Cardiac muscle cell (in vitro differentiated cells and primary cell): Measurements from ENCODE around the gene LHX4. TPM values are rescaled to one million over a fixed set of nuclear protein-coding genes. Genes with fewer than 3 reads are reported as not detected.

Experiments used
- DNase-seq, 2 donors: peaks; one replicate each; pipeline versions ENCODE4 v3.0.0 to v3.0.0-alpha.2; 2010 to 2017; ENCODE audit warnings: low read depth in 1 of 2, low spot score in 1 of 2
- H3K27ac ChIP-seq: fragments of 200-600 bp; sonication (generic); 2 replicates; pipeline ENCODE4 v1.5.1; 2016
- H3K27me3 ChIP-seq: fragments of 200-600 bp; sonication (generic); 2 replicates; pipeline ENCODE4 v1.6.0; 2016; ENCODE audit warnings: control low read depth
- H3K36me3 ChIP-seq: fragments of 200-600 bp; sonication (generic); 2 replicates; pipeline ENCODE4 v1.5.1; 2016; ENCODE audit warnings: control low read depth
- H3K4me1 ChIP-seq: fragments of 200-600 bp; sonication (generic); 2 replicates; pipeline ENCODE4 v1.8.1; 2017; ENCODE audit warnings: low read depth, mild to moderate bottlenecking, mixed run types
- H3K4me3 ChIP-seq: fragments of 200-600 bp; sonication (generic); 2 replicates; pipeline ENCODE4 v1.5.1; 2016; ENCODE audit warnings: mild to moderate bottlenecking
- H3K9me3 ChIP-seq: fragments of 200-600 bp; sonication (generic); 2 replicates; pipeline ENCODE4 v1.5.1; 2017; ENCODE audit warnings: low read depth, mild to moderate bottlenecking, control low read depth
- polyA plus RNA-seq: library from polyadenylated mRNA; unstranded; fragments of >200 nt; fragmentation: Nextera tagmentation; extraction: Ambion mirVana; gene quantifications from 2 replicates; pipeline ENCODE4 v1.2.1, GENCODE V29; 2016
- total RNA-seq: library from RNA; depleted of rRNA; stranded (reverse); fragments of >200 nt; gene quantifications from 2 replicates; pipeline ENCODE4 v1.2.3, GENCODE V29; 2016
- TF ChIP-seq, protein P1 (sequence below): IDR thresholded peaks from 2 replicates; pipeline ENCODE4 v1.5.1; 2012; ENCODE audit warnings: low read depth, mild to moderate bottlenecking, low read length

LHX4 gene
- total and polyA plus RNA-seq, 2 experiments from 2014 or later, result 0.20 TPM; not detected in 1

DNA sequence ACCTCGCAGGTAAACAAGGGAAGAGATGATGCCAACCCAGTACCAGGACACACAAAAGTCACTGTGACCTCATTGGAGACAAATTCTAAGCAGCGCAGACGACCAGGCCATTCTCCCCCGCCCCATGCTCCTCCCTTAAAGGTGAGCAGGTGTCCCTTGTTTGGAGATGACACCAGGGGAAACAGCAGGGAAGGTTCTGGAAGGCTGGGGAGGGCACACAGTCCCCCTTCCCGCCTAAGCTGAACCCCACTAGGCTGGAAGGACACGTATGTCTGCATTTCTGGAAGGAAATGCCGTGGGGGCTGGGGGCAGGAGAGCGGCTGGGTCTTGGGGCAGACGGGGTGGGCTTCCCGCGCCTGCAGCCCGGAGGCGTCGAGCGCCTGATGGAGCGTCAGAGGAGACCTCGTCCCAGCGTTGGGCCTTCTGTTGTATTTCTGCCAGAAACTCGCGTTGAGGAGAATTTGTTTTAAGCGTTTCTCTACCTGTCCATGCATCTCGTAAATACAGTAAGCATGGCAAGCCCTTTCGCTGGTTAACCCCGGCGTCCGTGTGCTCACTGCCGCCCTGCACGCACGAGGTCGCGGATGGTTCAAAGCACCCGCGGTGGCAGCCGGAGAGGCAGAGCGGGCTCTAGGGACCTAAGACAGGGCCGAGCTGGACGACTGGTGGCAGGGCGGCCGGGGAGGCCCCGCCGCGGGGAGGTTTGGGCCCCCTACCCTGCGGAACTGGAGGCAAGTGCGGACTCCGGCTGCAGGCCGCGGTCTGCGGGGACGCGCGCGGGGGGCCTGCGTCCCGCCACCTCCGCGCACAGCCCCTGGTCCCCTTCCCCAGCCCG is 1.2 kb upstream of the LHX4 start:
- no peak overlapping the region for H3K27ac ChIP-seq
- H3K4me3 ChIP-seq, result peak overlapping the region; percentile 44
- peak in 1 of 2 donors; percentile 23 for DNase-seq
- no peaks in the 10 kb centered on the region for H3K36me3 ChIP-seq
- H3K27me3 ChIP-seq, result peaks cover 100% of the 10 kb centered on the region
- no peaks in the 10 kb centered on the region for H3K9me3 ChIP-seq
- no peaks in the 10 kb centered on the region for H3K4me1 ChIP-seq
- TF ChIP-seq, protein P1, sequence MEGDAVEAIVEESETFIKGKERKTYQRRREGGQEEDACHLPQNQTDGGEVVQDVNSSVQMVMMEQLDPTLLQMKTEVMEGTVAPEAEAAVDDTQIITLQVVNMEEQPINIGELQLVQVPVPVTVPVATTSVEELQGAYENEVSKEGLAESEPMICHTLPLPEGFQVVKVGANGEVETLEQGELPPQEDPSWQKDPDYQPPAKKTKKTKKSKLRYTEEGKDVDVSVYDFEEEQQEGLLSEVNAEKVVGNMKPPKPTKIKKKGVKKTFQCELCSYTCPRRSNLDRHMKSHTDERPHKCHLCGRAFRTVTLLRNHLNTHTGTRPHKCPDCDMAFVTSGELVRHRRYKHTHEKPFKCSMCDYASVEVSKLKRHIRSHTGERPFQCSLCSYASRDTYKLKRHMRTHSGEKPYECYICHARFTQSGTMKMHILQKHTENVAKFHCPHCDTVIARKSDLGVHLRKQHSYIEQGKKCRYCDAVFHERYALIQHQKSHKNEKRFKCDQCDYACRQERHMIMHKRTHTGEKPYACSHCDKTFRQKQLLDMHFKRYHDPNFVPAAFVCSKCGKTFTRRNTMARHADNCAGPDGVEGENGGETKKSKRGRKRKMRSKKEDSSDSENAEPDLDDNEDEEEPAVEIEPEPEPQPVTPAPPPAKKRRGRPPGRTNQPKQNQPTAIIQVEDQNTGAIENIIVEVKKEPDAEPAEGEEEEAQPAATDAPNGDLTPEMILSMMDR, result no peak

DNA sequence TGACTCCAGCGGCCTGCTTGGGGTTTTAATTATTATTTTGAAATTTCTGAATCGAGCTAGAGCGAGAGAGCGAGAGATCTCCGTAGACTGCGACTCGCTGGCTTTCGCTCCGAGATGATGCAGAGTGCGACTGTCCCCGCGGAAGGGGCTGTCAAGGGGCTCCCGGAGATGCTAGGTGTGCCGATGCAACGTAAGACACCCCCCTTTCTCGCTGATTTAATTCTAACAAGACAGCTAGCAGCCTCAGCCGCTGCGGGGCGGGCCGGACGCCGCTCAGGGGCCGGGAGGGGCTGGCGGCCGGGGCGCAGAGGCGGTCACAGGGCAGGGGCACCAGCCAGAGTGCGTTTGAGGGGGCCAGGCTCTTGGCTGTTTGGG is 339 bp downstream of the LHX4 start:
- Histone ChIP-seq H3K9me3 (no peaks in the 10 kb centered on the region), H3K27ac (no peak overlapping the region), H3K4me3 (peak overlapping the region; percentile 44), H3K4me1 (no peaks in the 10 kb centered on the region), H3K27me3 (peaks cover 100% of the 10 kb centered on the region), H3K36me3 (no peaks in the 10 kb centered on the region)
- TF ChIP-seq, protein P1, result no peak
- no peak for DNase-seq

DNA sequence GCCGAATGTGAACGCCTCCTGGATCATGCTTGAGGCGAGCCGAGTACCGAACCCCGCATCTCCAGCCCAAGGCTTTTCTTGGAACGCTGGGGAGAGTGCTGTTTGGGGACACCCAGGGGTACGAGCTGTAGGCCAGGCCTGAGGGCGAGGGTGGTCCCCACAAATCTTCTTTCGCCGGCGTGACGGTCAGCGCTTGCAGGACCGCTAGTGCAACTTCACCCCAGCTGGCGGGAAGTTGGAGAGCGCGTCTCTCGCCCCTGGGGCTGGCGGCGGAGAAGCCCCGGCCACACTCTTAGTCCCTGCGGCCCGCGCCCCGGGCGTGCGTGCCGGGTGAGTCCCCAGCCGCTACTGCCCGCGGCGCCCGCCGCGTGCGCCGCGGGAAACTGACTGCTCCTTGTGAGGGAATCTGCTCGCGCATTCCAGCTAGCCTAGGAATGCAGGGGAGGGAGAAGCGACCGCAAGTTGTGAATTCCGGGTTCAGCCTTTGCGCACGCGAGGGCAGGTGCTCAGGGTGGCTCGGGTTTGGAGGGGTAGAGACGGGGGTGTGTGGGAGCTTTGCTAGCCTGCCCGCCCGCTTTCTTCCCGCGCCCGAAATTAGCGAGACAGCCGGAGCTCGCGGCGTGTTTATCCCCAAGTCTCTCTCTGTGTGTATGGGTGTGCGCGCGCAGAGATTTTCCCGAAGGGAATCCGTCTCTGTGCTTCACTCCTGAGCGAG is 884 bp downstream of the LHX4 start:
- Histone ChIP-seq H3K27ac (no peak overlapping the region), H3K36me3 (no peaks in the 10 kb centered on the region), H3K9me3 (no peaks in the 10 kb centered on the region), H3K27me3 (peaks cover 100% of the 10 kb centered on the region), H3K4me3 (peak overlapping the region; percentile 44), H3K4me1 (no peaks in the 10 kb centered on the region)
- DNase-seq, result peak; percentile 65 to 71
- TF ChIP-seq, protein P1, result no peak

DNA sequence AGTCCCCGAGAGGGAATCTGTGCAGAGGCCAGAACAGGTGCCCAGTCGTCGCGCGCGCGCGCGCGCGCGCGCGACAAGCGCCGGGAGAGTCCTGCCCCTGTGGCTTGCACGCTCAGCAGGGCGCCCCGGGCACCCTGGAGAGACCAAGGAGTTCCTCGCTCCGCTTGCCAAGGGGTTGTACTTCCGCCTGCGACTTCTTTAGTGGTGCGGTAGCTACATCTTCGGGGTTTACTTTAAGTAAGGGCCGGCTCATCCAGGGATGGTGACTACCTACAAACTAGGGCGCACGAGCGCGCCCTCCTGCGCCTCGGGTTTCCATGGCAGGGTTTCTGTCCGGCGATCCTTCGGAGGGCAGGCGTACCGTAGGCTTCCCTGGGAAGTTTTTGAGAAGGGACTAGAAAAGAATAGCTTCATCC is 1.4 kb downstream of the LHX4 start:
- Histone ChIP-seq H3K4me1 (no peaks in the 10 kb centered on the region), H3K36me3 (no peaks in the 10 kb centered on the region), H3K9me3 (no peaks in the 10 kb centered on the region), H3K27me3 (peaks cover 100% of the 10 kb centered on the region), H3K27ac (no peak overlapping the region), H3K4me3 (peak overlapping the region; percentile 44)
- TF ChIP-seq, protein P1, result no peak
- peak; percentile 36 to 47 for DNase-seq

DNA sequence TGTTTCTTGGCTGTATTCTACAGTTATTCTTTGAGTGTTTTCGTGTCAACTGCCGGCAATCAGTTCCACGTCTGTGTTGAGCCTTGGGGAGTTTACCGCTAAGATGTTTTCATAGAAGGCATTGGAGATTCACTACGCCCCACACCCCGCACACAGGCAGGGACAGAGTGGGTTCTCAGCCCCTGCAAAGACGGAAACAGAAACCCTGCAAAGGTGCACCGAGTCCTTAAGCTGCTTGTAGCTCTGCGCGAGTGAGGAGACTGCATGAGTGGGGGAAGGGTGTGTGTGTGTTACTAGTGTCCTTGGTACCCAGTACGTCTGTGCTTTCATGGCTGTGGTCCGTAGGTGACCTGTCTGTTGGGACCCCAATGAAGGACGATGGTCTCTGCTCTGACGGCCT is 1.9 kb downstream of the LHX4 start:
- peaks cover 100% of the 10 kb centered on the region for H3K27me3 ChIP-seq
- H3K4me3 ChIP-seq, result no peak overlapping the region
- TF ChIP-seq, protein P1, result no peak
- DNase-seq, result no peak
- H3K36me3 ChIP-seq, result no peaks in the 10 kb centered on the region
- H3K9me3 ChIP-seq, result no peaks in the 10 kb centered on the region
- H3K4me1 ChIP-seq, result no peaks in the 10 kb centered on the region
- no peak overlapping the region for H3K27ac ChIP-seq
